ENCODE data around the gene TP63.

DNA sequence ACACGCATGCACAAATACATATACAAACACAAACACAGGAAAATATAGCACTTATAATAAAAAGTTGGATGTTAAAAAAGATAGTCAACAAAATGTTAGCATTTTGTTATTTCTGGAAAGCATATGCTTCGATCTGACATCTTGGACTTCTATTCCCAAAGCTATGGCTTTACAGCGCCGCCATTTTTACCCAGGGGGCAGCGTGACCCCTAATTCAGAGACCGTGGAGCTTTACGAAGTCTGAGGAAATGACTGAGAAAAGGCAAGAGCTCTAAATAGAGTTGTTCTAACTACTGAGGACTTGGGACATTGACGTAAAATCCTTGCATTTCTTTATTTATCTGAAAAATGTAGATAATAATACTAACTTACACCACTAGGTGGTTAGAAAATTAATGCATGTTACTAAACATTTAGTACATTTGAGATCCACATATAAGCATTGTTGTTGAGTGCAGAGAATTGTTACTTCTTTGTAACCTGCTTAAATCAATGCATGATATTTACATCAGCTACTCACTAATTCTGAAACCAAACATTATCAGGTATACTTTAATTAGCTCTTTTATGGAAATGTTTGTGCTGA, 155.4 kb downstream of the TP63 start:
- TF ChIP-seq POLR2AphosphoS5 (IDR thresholded peaks at IDR 0.05; ENCODE audit: low read depth, low read length) (no peak), POLR2A (IDR thresholded peaks at IDR 0.05; ENCODE audit: low read depth, low read length) (no peak), TAF1 (IDR thresholded peaks at IDR 0.05; ENCODE audit: borderline replicate concordance, low read depth, low read length) (no peak)
